HT1080 (cell line): ENCODE results near the gene LAMTOR2. TPM values are rescaled to one million over a fixed set of nuclear protein-coding genes. Genes with fewer than 3 reads are reported as not detected.
"Not testable (repeated sequence)": the region's sequence is repeated elsewhere in the genome, so short reads cannot be mapped to it uniquely, and the experiment has no call there.

Source experiments
- DNase-seq: peaks from one replicate; pipeline ENCODE4 v3.0.0-alpha.2; 2015; ENCODE audit warnings: low read depth
- total RNA-seq: library from RNA; depleted of rRNA; stranded (reverse); fragments of >200 nt; shearing (Covaris generic); gene quantifications from 2 replicates; pipeline ENCODE4 v1.2.3, GENCODE V29; 2014

Gene LAMTOR2
- total RNA-seq, 1 experiment from 2014 or later: 67.1 TPM

DNA sequence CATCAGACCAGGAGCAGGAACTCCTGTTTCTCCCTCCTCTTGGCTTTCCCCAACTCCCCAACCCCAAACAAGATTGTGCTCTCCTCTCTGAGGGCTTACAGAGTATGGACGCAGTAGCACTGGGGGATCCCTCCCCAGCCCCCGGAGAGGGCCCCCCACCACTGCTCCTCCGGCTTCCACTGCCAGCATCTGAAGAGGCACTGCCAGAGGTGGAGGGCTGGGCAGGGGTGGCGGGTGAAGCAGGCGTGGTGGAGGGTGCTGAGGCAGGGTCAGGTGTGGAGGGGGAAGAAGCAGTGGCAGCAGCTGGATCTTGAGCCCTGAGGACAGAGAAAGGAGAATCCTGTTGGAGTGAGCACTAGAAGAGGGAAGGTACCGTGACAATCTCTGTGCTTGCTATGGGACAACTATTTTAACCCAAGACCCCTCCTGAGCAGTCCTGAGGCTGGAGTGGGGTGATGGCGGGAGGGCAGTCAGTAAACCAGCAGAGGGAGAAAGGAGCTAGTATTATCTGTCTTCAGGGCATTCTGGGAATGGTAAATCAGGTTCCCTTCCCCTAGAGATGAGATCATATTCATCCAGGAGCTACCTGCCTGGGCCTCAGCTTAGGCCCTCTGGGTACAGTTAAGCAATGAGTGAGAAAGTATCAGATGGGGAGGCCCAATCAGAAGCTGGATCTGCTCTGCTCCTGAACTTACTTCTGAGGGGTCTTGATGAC lies 3.4 kb upstream of the LAMTOR2 start:
- DNase-seq: no peak

GRCh38 chr1:156052862-156053767 lies 1.5 kb upstream of the LAMTOR2 start:
- DNase-seq: peak; percentile 69

DNA sequence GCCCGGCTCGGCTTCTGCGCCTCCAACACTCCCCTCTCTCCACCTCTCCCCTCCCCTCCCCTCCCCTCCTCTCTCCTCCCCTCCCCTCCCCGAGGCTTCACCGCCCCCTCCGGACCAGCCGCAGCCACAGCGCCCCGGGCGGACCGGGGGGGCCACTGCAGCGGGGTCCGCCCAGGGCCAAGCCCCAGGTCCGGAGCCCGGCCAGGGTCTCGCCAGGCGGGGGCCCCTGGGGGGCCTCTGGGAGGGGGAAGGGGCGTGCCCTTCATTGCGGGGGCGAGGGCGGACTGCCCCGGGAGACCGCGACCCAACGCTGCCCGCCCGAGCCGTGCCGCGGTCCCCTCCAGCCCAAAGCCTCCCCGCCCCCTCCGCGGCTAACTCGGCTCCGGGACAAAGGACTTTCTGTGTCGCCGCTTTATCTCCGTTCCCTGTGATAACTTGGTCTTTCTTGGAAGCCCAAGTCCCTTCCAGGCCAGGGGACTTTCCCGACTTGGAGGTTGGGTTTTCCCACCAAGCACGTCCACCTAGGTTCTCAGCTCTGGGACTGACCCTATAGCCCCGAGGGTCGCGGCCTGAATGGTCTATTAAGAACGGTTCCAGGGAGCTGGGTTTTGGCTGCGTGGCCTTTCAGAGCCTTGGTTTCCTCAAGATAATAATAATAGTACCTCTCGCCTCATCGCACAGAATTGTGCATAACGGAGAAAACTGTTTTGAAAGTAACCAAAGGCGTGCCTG lies 648 bp upstream of the LAMTOR2 start, which contains the start of gene UBQLN4:
UBQLN4 (minus strand) TSS at position 31 of the 732 bp plus-strand sequence. CDS start 97 bp downstream, outside the sequence.
- DNase-seq: peak; percentile 48

- DNase-seq: no peak
These were observed 883 bp downstream of the LAMTOR2 start for GRCh38 chr1:156055281-156056048.

DNA sequence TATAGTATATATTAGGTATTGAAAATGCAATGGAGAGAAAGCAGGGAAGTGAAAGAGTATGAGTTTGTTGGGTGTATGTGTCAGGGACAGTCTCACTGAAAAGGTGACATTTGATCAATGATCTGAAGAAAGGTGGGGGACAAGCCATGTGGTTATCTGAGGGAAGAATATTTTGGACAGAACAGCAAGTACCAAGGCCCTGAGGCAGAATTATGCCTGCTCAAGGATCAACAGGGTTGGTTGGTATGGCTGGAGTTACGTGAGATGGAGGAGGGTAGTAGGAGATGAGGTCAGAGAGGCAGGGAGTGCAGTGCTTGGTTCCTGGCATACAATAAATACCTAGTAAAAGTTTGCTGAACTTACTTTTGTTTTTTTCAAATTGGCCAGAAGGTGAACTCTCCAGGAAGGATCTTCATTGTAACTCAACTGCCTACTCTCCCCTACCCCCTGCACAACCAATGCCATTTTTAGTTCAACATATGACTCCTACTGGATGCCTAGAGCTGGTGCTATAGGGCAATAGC lies 1.8 kb downstream of the LAMTOR2 start:
- DNase-seq: no peak

GRCh38 chr1:156060937-156061636 lies 6.5 kb downstream of the LAMTOR2 start, which contains the start of gene RAB25:
TSS of gene RAB25 (plus strand) at chr1:156061160. CDS start at chr1:156061401, 241 bp downstream.
- no peak for DNase-seq

DNA sequence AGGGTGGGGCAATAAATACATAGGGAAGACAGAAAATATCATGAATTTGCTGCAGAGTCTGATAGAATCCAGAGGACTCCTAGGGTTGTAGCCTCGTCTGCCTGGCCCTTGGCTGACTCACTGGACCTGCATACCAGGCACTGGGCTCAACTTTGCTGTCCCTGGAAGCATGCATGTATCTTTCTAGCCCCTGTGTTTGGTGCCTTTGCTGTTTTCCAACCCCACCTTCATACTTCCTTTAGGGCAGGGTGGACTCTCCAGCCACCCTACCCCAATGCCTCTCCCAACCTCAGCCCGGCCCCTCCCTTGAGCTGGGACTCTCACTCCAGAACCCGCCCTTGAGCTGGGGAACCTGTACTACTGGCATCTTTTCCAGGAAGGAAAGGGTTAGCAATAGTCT lies 7.6 kb downstream of the LAMTOR2 start:
- no peak for DNase-seq

- DNase-seq: no peak
These were observed 9.4 kb downstream of the LAMTOR2 start for GRCh38 chr1:156063997-156064285.

DNA sequence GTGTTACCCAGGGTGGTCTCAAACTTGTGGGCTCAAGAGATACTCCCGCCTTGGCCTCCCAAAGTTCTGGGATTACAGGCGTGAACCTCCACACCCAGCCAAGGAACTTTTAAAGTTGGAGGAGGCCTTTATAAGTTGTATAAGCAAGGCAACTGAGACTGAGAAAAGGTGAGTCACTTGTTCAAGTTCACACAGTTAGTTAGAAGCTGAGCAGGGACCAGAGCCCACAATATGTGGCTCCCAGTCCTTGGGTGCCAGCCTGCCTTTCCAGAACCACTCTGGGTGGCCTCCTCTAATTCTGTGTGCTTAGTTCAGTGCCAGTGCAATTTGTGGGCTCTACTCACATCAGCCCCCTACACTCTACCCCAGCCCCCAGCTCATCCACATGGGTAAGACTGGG lies 10.0 kb downstream of the LAMTOR2 start:
- no peak for DNase-seq

DNA sequence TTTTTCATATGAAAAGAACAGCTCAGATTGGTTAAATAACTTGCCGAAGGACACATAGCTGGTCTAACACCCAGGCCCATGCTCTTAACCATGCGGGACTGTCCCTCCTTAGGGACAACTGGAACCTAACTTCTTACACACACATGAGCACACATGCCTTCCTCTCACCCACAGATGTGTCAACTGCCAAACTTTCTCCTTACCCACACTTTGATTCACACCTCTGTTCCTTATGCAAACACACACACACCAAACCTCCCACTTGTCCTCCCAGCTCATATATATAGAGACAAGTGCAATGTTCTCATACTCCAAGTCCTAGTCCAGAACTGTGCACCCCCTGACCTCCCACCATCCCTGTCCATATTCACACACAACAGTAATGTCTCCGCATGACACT lies 10.6 kb downstream of the LAMTOR2 start:
- DNase-seq: no peak

DNA sequence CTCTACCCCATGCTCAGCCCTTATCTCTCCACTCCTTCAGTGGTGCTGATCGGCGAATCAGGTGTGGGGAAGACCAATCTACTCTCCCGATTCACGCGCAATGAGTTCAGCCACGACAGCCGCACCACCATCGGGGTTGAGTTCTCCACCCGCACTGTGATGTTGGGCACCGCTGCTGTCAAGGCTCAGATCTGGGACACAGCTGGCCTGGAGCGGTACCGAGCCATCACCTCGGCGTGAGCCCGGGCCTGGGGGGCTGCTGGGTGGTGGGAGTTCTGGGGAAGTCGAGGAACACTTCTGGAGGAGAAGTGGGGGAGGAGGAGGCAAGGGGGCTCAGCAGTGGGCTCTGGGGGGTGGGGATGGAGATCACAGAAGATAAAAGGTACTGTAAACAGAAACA lies 11.3 kb downstream of the LAMTOR2 start:
- no peak for DNase-seq

- peak; percentile 40 for DNase-seq
These were observed 12.7 kb downstream of the LAMTOR2 start for GRCh38 chr1:156067262-156067661.

DNA sequence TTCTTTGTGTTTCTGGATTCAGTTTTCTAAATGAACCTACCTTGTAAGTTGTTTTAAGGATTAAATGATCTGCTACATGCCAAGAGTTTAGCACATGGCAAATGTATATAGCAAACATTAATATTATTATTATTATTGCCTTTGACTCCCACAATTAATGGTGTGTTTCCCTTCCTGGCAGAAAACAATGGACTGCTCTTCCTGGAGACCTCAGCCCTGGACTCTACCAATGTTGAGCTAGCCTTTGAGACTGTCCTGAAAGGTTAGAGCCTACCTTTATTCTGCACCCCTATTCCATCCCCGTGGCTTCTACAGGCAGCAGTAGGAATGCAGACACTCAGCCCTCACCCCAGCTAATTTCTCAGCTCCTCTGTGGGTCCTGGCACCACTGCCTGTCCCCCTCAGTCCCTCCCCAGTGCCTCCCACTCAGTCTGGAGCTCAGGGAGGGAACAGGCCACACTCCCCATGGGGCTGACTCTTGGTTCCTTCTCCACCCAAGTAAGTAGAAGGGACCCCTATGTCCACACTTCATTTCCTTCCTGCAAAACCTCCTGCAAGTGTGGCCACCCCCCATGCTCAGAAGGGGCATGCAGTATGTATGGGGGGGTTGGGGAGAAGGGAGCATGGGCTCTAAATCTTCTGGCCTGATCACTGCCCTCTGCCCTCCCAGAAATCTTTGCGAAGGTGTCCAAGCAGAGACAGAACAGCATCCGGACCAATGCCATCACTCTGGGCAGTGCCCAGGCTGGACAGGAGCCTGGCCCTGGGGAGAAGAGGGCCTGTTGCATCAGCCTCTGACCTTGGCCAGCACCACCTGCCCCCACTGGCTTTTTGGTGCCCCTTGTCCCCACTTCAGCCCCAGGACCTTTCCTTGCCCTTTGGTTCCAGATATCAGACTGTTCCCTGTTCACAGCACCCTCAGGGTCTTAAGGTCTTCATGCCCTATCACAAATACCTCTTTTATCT lies 15.2 kb downstream of the LAMTOR2 start:
- no peak for DNase-seq

- no peak for DNase-seq
These were observed 16.0 kb downstream of the LAMTOR2 start for GRCh38 chr1:156070548-156070947.

GRCh38 chr1:156071332-156071816 lies 16.8 kb downstream of the LAMTOR2 start:
- not testable (repeated sequence) for DNase-seq

- DNase-seq: no peak
These were observed 17.7 kb downstream of the LAMTOR2 start for GRCh38 chr1:156072251-156072650.

DNA sequence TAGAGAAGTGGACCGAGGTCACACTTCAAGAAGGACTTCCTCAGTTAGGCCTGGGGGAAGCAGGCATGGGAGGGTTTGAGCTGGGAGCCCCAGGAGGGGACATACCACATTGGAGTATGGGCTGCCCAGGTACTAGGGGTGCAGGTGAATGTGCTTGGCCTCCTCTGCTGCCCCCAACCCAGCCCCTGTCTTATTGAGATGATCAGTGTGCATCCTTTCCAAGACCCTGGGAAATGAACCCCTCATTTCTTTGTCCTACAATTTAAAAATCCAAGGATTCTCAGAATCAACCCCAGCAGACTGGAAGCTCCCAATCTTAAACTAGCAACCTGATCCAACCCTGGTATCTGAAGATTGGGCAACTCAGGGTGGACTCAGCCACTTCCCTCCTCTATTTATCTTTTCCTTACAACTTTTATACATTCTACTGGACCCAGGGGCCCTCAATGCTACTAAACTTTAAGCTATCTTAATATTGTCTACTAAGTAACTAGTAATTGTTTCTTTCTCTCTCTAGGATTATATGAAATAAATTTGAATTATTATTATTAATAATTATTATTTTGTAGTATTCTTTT lies 18.6 kb downstream of the LAMTOR2 start:
- DNase-seq: no peak

DNA sequence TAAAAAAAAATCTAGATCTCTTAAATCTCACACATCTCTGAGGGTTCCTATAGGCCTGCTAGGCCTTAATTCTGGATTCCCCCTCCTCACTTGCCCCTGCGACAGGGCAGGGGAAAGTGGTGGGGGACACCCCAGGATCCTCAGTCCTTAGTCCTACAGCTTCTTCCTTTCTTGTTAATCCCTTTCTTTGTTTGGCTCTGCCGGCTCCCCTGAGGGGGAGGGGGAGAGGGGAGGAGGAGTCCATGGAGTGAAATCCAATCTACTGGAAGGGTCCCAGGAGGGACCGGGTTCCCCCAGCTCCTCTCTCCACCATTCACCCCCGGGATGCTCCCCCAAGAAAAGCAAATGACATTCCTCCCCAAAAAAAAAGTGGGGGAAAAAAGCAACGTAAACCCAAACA lies 19.2 kb downstream of the LAMTOR2 start:
- no peak for DNase-seq
